GM21381 (cell line): ENCODE measurements around the gene ENO2.
"Not testable (repeated sequence)": the region's sequence is repeated elsewhere in the genome, so short reads cannot be mapped to it uniquely, and the experiment has no call there.

Experiments used
- ATAC-seq: cut with Tn5 transposase; IDR thresholded peaks from one replicate; pipeline ENCODE4 v1.9.1; 2021; ENCODE audit warnings: mild to moderate bottlenecking, moderate library complexity; ENCODE audit not compliant: unreplicated experiment

Gene ENO2

GRCh38 chr12:6886206-6886999 is 28.0 kb upstream of the ENO2 start:
- not testable (repeated sequence) for ATAC-seq

GRCh38 chr12:6887460-6887859 is 26.9 kb upstream of the ENO2 start:
- ATAC-seq: no peak

- no peak for ATAC-seq
Measured at GRCh38 chr12:6888360-6888759, 26.0 kb upstream of the ENO2 start.

GRCh38 chr12:6888794-6889193 is 25.6 kb upstream of the ENO2 start:
- ATAC-seq: not testable (repeated sequence)

GRCh38 chr12:6889775-6890573 is 24.4 kb upstream of the ENO2 start:
- ATAC-seq: not testable (repeated sequence)

GRCh38 chr12:6890789-6891645 is 23.4 kb upstream of the ENO2 start:
- ATAC-seq: peak; percentile 93

- ATAC-seq: peak; percentile 1
Measured at GRCh38 chr12:6891646-6892001, 22.8 kb upstream of the ENO2 start.

- not testable (repeated sequence) for ATAC-seq
Measured at GRCh38 chr12:6892683-6893082, 21.7 kb upstream of the ENO2 start.

GRCh38 chr12:6894321-6894720 is 20.1 kb upstream of the ENO2 start:
- no peak for ATAC-seq

- ATAC-seq: no peak
Measured at GRCh38 chr12:6896846-6897435, 17.4 kb upstream of the ENO2 start.

- ATAC-seq: no peak
Measured at GRCh38 chr12:6899427-6899826, 15.0 kb upstream of the ENO2 start.

GRCh38 chr12:6899837-6900519 is 14.4 kb upstream of the ENO2 start:
- no peak for ATAC-seq

GRCh38 chr12:6902448-6902847 is 11.9 kb upstream of the ENO2 start:
- ATAC-seq: no peak

- ATAC-seq: no peak
Measured at GRCh38 chr12:6903722-6904121, 10.7 kb upstream of the ENO2 start.

GRCh38 chr12:6904280-6905276 is 9.8 kb upstream of the ENO2 start, which contains the start of gene LRRC23:
TSS of gene LRRC23 (plus strand) at chr12:6904822. CDS start at chr12:6905634, 812 bp downstream.
- peak; percentile 96 for ATAC-seq

GRCh38 chr12:6905414-6906040 is 8.9 kb upstream of the ENO2 start:
- no peak for ATAC-seq

GRCh38 chr12:6908141-6908540 is 6.2 kb upstream of the ENO2 start:
- ATAC-seq: not testable (repeated sequence)

GRCh38 chr12:6909421-6910145 is 4.8 kb upstream of the ENO2 start:
- ATAC-seq: no peak
